Measurements from ENCODE around the gene CASQ2.

The CASQ2 gene

DNA sequence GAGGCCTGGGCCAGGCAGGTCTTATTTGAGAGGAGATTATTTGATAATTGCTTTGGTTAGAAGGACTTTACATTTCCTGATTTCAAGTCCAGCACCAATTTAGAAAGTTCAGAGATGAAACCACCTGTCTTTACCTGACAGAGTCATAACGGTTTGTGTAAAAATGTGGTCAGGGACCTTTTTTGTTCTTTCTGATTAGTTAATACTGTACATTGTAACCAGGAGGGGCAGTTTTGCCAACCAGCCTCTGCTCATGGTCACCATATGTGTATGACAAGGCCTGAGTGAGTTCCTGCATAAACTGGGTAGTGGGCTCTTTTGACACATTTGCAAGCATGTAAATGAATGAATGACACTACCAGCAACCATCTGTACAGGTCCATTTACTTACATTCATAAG, 70.9 kb downstream of the CASQ2 start:
- no peak for DNase-seq (ENCODE audit: low read depth, low spot score)

DNA sequence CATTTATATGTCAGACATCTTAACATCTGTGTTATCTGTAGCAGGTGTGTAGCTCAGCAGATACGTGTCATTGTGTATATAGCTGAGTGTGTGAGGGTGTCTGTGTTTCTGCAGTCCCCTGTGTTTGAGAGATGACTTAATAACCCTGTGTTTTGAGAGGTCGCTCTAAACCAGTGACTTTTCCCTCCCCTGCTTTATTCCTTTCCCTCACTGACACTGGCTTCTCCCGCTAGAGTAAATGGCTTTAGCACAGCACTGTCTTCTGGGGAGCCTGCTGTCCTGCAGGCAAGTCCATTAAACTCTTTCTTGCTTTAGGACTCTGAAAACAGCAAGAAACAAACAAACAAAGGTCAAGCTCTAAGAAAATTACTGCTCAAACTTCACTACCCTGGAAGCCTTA, 73.7 kb downstream of the CASQ2 start:
- no peak for DNase-seq (ENCODE audit: low read depth, low spot score)

DNA sequence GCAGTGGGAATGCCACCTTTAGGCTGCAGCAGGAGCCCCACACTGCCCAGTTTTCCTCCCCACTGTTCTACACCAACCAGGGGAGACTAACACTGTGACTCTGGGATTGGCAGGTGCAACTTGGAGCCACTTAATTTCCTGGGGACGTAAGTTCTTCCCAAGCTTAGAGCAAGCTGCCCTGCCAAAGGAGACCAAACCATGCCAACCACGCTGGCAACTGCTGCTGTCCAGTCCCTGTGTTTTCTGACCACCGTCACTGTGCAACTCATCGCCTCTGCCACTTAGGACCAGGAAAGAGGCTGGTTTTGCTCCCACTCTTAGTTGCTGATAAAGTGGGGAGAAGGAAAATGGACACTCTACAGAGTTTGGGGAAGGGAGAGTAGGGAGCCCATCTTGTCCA, 76.3 kb downstream of the CASQ2 start:
- DNase-seq (ENCODE audit: low read depth, low spot score): no peak

DNA sequence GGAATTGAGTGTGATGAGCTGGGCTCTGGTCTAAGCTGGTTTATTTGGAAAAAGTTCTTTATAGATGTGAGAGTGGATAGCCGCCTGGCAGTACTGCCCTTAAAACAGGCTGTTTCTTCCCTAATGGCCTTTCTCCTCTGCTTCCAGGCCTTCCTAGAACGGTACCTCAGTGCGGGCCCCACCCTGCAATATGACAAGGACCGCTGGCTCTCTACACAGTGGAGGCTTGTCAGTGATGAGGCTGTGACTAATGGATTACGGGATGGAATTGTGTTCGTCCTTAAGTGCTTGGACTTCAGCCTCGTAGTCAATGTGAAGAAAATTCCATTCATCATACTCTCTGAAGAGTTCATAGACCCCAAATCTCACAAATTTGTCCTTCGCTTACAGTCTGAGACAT, 77.5 kb downstream of the CASQ2 start:
- no peak for DNase-seq (ENCODE audit: low read depth, low spot score)

DNA sequence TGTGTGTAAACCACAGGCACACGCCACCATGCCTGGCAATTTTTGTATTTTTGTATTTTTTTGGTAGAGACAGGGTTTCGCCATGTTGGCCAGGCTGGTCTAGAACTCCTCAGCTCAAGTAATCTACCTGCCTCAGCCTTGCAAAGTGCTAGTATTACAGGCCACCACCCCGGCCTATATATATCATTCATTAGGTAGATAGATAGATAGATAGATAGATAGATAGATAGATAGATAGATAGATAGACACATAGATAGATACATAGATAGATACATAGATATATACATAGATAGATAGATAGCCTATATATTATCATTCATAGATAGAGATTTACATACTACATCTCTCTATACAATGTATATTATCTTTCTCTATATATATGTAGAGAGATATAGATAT, 80.8 kb downstream of the CASQ2 start:
- DNase-seq (ENCODE audit: low read depth, low spot score): no peak

GRCh38 chr1:115685029-115685705, 83.3 kb downstream of the CASQ2 start:
- no peak for DNase-seq (ENCODE audit: low read depth, low spot score)

GRCh38 chr1:115682792-115683191, 85.7 kb downstream of the CASQ2 start:
- DNase-seq (ENCODE audit: low read depth, low spot score): no peak

- DNase-seq (ENCODE audit: low read depth, low spot score): no peak
These were observed 87.8 kb downstream of the CASQ2 start for GRCh38 chr1:115680730-115681111.

DNA sequence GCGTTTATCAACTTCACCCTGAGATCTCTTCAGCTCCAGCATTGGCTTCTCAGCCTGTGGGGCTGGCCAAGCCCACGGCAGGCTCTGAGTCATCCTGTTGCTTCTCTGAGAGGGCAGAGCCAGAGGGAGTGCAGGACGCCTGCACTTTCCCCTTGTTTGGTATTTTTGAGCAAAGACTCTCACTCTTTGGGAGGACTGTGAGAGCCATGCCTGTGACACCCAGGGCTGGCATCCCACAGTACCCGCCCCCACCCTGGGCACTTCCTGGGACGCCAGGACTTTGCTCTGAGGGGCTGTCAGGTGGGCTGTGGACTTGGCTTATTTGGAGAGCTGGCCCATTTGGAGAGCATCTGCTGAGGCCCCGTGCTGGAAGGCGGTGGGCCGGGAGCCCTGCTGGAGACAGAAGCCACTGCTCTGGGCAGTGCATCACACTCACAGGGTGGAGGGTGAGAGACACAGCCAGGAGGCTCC, 89.3 kb downstream of the CASQ2 start:
- no peak for DNase-seq (ENCODE audit: low read depth, low spot score)

DNA sequence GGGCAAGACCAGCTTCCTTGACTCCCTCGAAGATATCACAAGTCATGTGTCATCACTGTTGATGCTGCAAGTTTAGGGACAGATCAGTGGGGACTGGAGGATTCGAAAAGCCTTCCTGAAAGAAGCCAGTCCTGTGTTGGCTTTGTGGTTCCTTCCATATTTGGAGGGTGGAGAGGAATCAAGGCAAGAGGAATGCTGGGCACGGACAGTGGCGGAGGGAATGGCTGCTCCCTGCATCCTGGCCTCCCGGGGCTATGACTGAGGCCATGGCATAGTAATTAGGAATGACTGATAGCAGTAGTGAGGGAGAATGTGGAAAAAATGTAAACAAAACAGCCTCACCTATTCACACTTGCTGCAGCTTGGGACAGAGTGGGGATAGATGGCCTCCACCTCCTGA, 90.4 kb downstream of the CASQ2 start:
- no peak for DNase-seq (ENCODE audit: low read depth, low spot score)

DNA sequence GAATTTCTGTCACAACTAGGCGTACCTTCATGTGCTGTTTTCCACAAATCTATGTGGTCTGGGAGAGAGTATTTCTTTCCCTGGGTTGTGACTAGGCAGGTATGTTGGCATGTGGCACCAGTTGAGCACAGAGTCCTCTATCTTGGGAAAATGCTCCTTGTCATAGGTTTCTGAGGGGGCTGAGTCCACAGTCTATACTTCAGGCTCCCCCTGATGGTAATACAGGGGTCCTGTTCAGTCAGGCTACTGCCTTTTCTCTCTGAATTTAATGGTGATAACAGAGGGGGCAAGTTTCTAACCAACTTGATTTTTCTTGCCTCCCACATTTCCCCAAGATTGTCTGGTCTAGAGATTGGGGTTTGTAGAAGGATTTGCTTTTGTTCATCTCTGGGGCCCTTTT, 90.9 kb downstream of the CASQ2 start:
- no peak for DNase-seq (ENCODE audit: low read depth, low spot score)

GRCh38 chr1:115677182-115677555, 91.3 kb downstream of the CASQ2 start:
- no peak for DNase-seq (ENCODE audit: low read depth, low spot score)

DNA sequence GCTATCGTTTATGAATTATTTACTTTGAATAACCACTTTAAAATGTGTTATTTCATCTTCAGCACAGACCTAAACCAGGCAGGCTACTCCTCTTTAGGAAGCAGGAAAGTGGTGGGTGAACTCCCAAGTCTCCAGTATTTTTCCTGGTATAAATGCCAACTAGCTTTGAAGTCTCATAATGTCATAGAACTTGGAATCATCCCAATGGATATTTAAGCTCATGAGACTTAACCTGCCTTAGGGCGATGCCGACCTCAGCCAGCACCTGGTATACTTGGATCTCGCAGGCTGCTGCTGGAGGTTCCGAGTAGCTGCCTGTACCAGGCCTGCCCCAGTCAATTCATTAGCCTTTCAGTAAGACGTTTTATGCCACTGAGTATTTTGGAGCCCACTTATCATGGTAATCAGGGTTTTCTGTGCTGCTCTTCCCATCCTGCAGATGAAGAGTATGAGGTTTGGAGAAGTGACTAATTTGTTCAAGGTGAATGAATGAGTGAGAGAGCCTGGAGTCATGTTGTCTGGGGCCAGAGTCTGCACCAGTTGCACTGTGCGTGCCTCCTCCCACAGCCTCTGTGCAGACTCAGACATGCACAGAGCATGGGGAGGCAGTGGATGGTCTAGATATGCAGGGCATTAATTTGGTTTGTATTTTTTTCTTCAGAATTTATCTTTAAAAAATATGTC, 91.9 kb downstream of the CASQ2 start:
- no peak for DNase-seq (ENCODE audit: low read depth, low spot score)

DNA sequence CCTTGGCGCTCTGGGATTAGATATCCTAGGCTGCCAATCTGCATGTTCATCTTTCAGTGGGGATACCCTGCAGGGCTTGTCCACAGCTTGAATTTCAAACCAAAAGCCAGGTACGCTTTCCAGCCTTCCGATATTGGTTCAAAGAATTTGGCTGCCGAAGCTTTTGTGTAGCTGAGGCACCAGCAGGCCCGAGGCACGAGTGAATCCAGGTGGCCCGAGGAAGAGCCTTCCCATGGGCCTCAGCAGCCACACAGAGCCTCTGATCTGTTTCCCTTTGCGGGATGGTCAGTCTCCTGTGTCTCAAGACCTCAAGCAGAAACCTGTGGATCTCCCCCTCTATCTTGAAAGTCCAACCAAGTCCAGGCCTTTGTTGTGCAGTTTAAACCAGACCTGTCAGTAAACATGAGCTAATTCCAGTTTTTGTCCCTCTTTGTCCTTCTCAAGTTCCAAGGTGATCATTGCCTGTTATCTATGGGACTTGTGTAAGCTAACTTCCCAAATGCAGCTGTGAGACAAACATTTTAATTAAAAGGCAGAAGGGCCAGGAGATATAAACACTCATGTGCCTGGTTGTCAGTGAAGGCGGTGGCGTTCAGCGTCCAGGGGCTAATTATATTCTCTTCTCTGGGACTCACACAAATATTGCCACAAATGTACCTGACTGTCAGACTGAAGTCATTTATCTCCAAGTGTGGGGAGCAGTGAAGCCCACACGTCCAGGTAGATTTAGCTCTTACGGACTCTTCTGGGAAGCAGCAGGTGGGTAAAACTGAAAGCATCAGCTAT, 96.1 kb downstream of the CASQ2 start:
- DNase-seq (ENCODE audit: low read depth, low spot score): no peak

GRCh38 chr1:115671176-115671934, 97.2 kb downstream of the CASQ2 start:
- DNase-seq (ENCODE audit: low read depth, low spot score): no peak

- DNase-seq (ENCODE audit: low read depth, low spot score): no peak
These were observed 97.9 kb downstream of the CASQ2 start for GRCh38 chr1:115670476-115671175.

GRCh38 chr1:115669886-115670285, 98.6 kb downstream of the CASQ2 start:
- no peak for DNase-seq (ENCODE audit: low read depth, low spot score)

DNA sequence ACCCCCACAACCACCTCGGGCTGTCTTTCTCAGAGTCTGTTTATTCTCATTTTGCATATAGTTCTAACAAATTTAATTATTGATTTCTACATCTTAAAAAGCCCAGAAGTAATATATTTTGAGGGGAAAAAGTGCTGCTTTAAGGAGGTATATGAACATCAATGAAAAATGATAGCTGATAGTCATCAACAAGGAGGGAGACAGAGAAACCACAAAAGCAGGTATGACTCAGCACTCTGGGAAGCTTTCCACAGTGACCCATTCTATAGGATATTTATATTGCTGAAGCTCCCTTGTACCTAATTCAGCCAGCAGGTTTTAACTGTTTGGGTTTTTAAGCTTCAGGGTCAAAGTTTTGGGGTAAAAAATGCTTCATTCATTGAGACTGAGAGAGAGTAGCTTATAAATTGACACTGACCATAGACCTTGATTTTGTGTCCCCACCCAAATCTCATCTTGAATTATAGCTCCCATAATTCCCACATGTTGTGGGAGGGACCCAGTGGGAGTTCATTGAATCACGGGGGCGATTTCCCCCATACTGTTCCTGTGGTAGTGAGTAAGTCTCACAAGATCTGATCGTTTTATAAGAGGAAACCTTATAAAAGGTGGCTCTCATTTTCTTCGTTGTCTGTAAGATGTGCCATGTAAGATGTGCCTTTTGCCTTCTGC, 99.4 kb downstream of the CASQ2 start:
- DNase-seq (ENCODE audit: low read depth, low spot score): no peak

DNA sequence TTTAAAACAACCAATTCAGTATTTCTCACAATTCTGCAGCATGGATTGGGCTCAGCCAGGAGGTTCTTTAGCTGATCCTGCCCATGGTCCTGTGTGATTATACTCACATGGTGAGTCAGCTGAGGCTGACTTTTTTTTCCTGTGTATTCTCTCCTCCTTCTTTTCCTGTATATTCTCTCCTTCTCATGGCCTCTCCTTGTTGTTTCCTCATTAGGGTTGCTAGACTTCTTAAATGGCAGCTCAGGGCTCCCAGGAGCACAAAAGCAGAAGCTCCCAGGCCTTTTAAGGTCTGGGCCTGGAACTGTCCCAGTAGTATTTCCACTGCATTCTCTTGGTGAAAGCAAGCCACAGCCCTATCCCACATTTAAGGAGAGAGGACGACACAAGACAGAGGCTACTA, 99.9 kb downstream of the CASQ2 start:
- no peak for DNase-seq (ENCODE audit: low read depth, low spot score)

DNA sequence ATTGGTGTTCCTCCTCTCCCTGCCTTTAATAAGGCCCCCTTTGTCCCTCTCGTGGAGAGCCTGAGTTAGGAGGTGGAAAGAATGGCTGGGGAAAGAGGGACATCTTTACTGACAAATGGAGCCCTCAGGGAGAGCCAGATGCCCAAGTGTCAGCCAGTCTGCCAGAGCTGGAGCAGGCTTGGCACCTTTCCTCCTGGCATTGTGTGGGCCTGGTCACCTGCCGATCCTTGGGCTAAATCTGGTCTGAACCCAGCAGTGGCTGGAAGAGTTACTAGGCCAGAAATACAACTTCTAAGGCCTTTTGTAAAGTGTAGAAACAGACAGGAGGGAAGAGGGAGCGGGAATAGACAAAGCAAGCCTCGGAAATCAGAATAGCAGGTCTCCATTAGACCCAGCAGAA, 101.8 kb downstream of the CASQ2 start:
- DNase-seq (ENCODE audit: low read depth, low spot score): no peak

GRCh38 chr1:115666206-115666605, 102.3 kb downstream of the CASQ2 start:
- no peak for DNase-seq (ENCODE audit: low read depth, low spot score)

Data from iPS DF 19.7 (cell line).